Esophagus mucosa (tissue), 1 donor: Measurements from ENCODE around the gene ABCC10. TPM values are rescaled to one million over a fixed set of nuclear protein-coding genes. Genes with fewer than 3 reads are reported as not detected.
"Not testable (repeated sequence)": the region's sequence is repeated elsewhere in the genome, so short reads cannot be mapped to it uniquely, and the experiment has no call there.

Source experiments
- ATAC-seq: fragments of 200-7000 bp; cut with Tn5 transposase; one replicate; pipeline ENCODE4 v1.9.1; 2020
- total RNA-seq: library from RNA; stranded (reverse); gene quantifications from one replicate; pipeline ENCODE4 v1.2.4, GENCODE V29; 2023
- donor health status: DM: yes; HTN: yes; CAD: no.

The ABCC10 gene
- total RNA-seq: 18.3 TPM

- peak; percentile 98 for ATAC-seq
These were observed at the start of gene ABCC10 for GRCh38 chr6:43427406-43428111. Gene ABCC10, plus strand, starts transcription at chr6:43427541. Its CDS starts 438 bp downstream, at chr6:43427979.

- ATAC-seq: no peak
These were observed 49.6 kb upstream of the ABCC10 start for GRCh38 chr6:43377710-43378229.

DNA sequence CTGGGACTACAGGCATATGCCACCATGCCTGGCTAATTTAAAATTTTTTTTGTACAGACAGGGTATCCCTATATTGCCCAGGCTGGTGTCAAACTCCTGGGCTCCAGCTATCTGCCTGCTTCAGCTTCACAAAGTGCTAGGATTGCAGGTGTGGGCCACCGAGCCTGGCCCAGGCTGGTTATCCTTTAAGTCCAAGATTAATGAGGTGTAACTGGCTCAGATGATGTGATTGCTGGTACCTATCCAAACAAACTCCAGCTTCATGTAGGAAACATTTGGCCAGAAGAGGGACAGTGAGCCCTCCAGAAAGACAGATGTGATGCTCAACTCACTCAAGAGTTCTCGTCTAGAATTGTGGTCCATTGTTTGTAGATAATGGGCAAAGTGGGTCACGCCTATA is 48.7 kb upstream of the ABCC10 start:
- no peak for ATAC-seq

DNA sequence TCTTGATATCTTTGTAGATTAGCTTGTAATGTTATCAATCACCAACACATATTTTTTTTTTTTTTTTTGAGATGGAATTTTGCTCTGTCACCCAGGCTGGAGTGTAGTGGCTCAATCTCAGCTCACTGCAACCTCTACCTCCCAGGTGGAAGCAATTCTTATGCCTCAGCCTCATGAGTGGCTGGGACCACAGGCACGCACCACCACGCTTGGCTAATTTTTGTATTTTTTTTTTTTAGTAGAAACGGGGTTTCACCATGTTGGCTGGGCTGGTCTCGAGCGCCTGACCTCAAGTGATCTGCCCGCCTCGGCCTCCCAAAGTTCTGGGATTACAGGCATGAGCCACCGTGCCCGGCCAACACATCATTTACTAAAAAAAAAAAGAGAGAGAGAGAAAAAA is 46.5 kb upstream of the ABCC10 start:
- not testable (repeated sequence) for ATAC-seq

- ATAC-seq: peak; percentile 8
These were observed 44.2 kb upstream of the ABCC10 start for GRCh38 chr6:43383021-43383667.

DNA sequence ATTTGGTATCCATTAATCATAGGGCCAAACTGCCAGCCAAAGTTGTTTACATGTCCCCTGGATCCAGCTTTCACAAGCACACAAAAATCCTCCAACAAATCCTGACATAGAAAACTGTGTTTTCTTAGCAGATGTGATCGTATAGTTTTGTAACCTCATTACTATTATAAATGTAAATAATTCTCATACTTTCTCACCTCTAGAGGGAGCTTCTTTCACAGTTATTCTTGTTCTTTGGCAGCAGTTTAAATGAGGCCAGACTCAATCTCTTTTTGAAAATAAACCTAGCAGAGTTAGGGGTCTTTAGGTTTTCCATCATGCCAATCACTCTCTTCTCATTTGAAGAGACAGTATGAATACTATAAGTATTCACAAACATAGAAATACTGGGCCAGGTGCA is 40.8 kb upstream of the ABCC10 start:
- ATAC-seq: no peak

- ATAC-seq: no peak
These were observed 37.5 kb upstream of the ABCC10 start for GRCh38 chr6:43389730-43390295.

DNA sequence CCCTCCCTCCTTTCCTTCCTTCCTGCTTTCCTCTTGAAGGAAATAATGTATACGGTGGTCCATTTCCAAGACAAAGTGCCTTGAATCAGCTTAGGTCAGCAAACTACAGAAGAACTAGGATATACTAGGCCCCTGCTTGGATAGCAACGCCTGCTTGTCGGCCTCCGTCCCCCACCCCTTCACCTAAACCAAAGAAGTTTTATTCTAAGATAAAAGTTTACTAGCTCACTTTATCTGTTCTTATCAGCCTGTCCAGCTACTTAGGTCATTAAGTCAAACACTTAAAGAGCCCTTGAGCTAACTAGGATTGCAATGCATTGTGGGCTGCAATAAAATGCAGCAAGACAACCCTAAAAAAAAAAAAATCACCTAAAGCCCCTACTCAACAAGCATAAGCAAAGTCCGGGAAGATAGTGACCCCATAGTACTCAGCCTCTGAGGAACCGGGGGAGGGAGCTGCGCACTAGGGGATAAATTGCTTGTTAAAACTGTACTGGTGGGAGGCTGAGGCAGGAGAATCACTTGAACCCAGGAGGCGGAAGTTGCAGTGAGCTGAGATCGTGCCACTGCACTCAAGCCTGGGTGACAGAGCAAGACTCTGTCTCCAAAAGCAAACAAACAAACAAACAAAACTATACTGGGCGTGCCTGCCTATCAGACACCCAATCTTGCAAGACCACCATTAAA is 36.4 kb upstream of the ABCC10 start:
- ATAC-seq: not testable (repeated sequence)

GRCh38 chr6:43391440-43392031 is 35.8 kb upstream of the ABCC10 start:
- no peak for ATAC-seq

DNA sequence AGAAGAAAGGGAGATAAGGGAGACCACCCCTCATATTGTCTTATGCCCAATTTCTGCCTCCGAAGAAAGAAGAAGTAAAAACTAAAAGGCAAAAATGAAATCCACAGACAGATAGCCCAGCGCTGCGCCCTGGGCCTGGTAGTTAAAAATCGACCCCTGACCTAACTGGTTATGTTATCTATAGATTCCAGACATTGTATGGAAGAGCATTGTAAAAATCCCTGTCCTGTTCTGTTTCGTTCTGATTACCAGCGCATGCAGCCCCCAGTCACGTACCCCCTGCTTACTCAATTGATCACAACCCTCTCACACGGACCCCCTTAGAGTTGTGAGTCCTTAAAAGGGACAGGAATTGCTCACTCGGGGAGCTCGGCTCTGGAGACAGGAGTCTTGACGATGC is 34.2 kb upstream of the ABCC10 start:
- ATAC-seq: not testable (repeated sequence)

DNA sequence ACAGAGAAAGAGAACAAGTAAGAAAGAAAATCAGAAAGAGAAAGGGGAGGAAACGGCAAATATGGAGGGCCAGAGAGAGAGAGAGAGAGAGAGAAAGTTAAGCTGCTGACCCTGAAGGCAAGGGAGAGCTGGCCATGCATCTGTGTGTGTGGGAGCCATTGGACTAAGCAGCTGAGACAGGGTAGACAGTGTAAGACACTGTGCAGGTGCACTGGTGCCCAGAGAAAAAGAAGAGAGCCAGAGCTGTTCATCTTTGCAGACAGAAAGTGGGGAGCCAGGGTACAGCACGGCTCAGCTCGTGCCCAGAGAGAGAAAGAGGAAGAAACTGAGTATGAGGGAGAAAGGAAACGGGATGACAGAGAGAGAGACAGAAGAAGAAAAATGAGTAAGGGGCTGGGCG is 33.7 kb upstream of the ABCC10 start:
- ATAC-seq: no peak

GRCh38 chr6:43394982-43395381 is 32.4 kb upstream of the ABCC10 start:
- no peak for ATAC-seq

GRCh38 chr6:43395776-43396175 is 31.6 kb upstream of the ABCC10 start:
- ATAC-seq: no peak

DNA sequence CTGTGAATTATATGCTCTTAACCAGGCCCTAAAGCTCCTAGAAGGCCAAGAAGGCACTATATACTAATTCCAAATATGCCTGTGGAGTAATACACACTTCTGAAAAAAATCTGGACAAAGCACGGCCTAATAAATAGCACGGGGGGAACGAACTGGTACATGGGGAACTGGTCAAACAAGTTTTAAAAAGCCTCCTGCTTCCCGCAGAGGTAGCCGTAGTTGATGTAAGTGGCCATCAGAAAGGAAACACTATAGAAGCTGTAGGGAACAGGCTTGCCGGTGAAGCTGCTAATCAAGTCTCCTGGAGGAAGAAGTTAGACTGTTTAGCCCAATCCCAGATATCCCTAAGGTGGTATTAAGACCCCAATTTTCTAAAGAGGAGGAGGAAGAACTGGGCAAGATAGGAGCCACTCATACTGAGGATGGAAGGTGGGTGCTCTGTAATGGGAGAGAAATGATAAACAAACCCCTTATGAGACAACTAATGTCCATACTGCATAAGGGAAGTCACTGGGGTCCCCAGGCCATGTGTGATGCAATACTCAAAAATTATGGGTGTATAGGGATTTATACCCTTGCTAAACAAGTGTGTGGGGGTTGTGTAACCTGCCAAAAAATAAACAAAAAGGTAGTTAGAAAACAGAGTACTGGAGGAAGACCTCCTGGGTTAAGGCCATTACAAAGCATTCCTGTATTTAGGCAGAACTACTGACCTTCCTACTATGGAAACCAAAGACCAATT is 30.8 kb upstream of the ABCC10 start:
- ATAC-seq: peak; percentile 45

GRCh38 chr6:43399932-43400487 is 27.3 kb upstream of the ABCC10 start:
- ATAC-seq: no peak

DNA sequence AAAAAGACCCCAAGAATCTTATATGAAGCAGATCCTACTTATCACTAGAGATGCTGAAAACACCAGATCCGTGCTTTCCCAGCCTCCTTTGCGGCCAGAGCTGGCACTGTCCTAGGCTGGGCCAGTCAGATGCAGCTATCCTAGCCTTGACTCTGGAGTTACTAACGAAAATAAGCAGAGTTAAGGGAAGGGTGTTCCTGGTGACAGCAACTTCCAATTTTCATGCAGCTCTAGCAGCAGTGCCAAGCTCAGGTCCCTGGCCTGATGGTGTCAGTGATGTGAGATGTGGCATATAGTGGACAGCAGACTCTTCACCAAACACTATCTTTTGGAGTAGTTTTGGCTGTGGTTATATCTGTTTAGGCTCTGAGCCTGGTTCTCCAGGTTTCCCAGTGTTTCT is 25.6 kb upstream of the ABCC10 start:
- ATAC-seq: no peak

DNA sequence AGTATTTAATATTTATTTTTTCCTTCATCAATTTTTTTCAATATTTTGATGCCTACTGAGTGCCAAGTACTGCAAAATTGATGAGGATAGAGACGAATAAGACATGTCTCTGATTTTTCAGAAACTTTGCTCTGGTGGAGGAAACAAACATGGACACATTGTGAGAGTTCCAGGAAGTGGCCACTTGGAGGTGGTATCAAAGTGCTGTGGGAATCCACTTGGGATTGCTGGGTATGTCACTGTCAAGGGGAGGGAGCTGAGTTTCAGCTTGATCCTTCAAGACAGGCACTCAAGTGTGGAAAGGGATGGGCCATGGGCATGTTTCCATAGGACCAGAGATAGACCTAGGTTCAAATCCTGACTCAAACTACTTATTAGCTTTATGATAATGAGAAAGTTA is 24.5 kb upstream of the ABCC10 start:
- peak; percentile 15 for ATAC-seq

- ATAC-seq: peak; percentile 64
These were observed 22.0 kb upstream of the ABCC10 start for GRCh38 chr6:43405354-43405753.

- no peak for ATAC-seq
These were observed 20.0 kb upstream of the ABCC10 start for GRCh38 chr6:43407296-43407695.

DNA sequence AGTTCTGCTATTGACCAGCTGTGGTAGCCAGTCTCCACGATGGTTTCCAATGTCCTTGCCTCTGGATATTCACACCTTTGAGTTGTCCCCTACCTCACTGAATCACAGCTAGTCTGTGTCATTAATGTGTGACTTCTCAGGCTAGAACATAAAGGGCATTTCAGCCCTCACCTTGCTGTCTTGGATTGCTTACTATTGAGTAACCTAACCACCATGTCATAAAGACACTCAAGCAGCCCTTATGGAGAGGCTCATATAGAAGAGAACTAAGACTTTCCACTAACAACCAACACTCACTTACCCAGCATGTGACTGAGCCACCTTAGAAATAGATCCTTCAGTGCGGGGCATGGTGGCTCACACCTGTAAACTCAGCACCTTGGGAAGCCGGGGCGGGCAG is 19.1 kb upstream of the ABCC10 start:
- ATAC-seq: no peak

GRCh38 chr6:43410776-43411175 is 16.6 kb upstream of the ABCC10 start:
- ATAC-seq: not testable (repeated sequence)

DNA sequence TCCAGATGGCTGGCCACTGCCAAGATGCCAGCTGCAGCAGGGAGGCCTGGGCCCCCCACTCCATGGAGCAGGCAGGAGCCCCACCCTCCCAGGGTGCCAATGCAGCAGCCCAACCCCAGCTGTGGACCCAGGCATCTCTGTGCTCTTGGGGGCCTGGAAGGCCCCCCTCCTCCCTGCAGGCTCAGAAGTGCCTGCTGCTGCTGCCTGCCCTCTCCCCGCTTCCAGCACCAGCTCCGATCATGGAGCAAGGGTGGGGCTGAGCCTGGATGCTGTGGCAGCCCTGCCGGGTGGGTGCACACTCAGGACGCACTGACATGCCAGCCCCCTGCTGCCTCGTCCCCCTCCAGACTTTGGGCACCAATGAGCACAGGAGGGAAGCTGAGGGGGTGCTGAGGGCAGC is 14.8 kb upstream of the ABCC10 start:
- ATAC-seq: no peak
